Measurements from ENCODE around the gene LRRC8D.

The LRRC8D gene

DNA sequence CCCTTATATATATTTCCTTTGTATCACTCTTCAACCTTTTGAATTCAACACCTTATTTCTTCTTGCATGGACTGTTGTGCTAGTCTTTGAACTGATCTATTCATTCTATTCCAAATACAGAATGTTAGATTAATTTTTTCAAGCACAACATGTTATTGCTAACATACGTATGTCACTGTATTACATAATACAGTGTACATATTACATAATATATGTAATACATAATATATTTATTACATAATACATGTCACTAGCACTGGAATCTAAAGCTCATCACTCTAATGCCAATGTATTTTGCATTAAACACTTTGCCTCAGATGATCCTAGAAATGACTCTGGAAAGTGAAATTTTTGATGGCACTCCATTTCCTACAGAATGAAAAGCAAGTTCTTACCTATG is 59.8 kb downstream of the LRRC8D start:
- H3K4me3 ChIP-seq (replicated peaks; ENCODE audit: low read depth, low read length) = no peak overlapping the region
- TF ChIP-seq CTCF (IDR thresholded peaks at IDR 0.05; ENCODE audit: low read length, missing control alignments) = no peak
- DNase-seq (ENCODE audit: low read depth) = no peak

- no peak for DNase-seq (ENCODE audit: low read depth)
- no peak overlapping the region for H3K4me3 ChIP-seq (replicated peaks; ENCODE audit: low read depth, low read length)
- TF ChIP-seq CTCF (IDR thresholded peaks at IDR 0.05; ENCODE audit: low read length, missing control alignments) = no peak
Measured at GRCh38 chr1:89881415-89882058, 60.7 kb downstream of the LRRC8D start.

DNA sequence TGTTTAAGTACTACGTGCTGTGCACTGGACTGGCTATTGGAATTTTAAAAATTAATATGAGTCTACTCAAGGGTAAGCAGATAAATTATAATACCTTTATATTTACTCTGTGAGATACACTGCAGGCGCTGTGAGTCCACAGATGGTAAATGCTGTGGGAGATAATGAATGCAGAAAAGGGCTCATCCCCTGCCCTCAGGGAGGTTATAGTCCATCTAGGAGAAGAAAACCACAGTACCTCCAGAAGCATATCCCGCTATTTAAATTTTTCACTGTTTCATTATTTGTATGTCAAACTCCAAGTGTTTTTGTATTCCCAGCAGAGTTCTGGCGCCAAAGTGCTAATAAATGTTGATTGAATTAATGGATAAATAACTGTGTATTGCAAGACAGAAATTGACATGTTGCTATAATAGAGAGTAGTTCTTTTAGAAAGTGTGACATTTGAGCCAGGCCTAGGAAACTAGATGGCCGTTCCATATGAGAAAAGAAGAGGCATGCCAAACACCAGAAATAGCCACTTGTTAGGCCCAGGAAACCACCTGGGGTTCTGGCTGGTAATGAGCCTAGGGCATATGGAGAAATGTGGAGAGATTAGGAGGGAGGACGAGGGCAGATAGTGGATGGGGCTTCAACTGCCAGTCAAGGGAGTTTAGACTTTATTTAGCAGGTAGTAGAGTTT is 61.7 kb downstream of the LRRC8D start:
- no peak overlapping the region for H3K4me3 ChIP-seq (replicated peaks; ENCODE audit: low read depth, low read length)
- no peak for DNase-seq (ENCODE audit: low read depth)
- no peak for TF ChIP-seq CTCF (IDR thresholded peaks at IDR 0.05; ENCODE audit: low read length, missing control alignments)

GRCh38 chr1:89883030-89883379 is 62.2 kb downstream of the LRRC8D start:
- no peak for TF ChIP-seq CTCF (IDR thresholded peaks at IDR 0.05; ENCODE audit: low read length, missing control alignments)

GRCh38 chr1:89884718-89885596 is 64.1 kb downstream of the LRRC8D start:
- no peak for TF ChIP-seq CTCF (IDR thresholded peaks at IDR 0.05; ENCODE audit: low read length, missing control alignments)
- DNase-seq (ENCODE audit: low read depth) = peak; percentile 64
- H3K4me3 ChIP-seq (replicated peaks; ENCODE audit: low read depth, low read length) = no peak overlapping the region

More at GRCh38 chr1:89883030-89883379, 62.2 kb downstream of the LRRC8D start:
- no peak overlapping the region for H3K4me3 ChIP-seq (replicated peaks; ENCODE audit: low read depth, low read length)
- no peak for DNase-seq (ENCODE audit: low read depth)

- no peak for TF ChIP-seq CTCF (IDR thresholded peaks at IDR 0.05; ENCODE audit: low read length, missing control alignments)
- peak; percentile 64 for DNase-seq (ENCODE audit: low read depth)
- no peak overlapping the region for H3K4me3 ChIP-seq (replicated peaks; ENCODE audit: low read depth, low read length)
Measured at GRCh38 chr1:89887270-89887669, 66.4 kb downstream of the LRRC8D start.

All from fibroblast of pulmonary artery (primary cell).